ENCODE measurements around the gene FOXP1. TPM values are rescaled to one million over a fixed set of nuclear protein-coding genes. Genes with fewer than 3 reads are reported as not detected.

Gene FOXP1
- polyA plus RNA-seq, 1 experiment: 56.6 TPM

DNA sequence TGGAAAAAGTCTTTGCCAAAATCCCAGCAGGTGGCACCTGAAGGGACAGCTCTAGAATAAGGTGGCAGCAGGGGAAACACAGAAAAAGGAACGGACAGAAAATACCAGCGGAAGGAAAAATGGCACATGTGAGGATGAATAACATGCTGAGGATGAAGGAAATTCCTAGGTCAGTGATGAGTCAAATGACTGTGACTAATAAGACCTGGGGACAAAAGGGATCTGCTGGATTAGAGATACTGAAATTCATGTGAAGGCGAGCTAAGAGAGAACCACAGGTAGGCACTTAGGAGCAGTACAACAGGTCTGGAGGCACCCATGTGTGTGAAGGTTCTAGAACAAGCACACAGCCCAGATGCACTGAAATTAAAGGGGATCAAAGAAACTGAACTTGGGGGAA is 482.5 kb downstream of the FOXP1 start:
- ChIA-PET CTCF (interaction anchor here (1.0 to 3.0 kb wide), 2 partner anchors 27 to 485 kb away, joined by 5 to 13 read pairs; no protein-coding TSS in a partner anchor), POLR2A (interaction anchor here (0.5 kb wide), 1 partner anchor 29 kb away, joined by 3 read pairs; no protein-coding TSS in a partner anchor)

DNA sequence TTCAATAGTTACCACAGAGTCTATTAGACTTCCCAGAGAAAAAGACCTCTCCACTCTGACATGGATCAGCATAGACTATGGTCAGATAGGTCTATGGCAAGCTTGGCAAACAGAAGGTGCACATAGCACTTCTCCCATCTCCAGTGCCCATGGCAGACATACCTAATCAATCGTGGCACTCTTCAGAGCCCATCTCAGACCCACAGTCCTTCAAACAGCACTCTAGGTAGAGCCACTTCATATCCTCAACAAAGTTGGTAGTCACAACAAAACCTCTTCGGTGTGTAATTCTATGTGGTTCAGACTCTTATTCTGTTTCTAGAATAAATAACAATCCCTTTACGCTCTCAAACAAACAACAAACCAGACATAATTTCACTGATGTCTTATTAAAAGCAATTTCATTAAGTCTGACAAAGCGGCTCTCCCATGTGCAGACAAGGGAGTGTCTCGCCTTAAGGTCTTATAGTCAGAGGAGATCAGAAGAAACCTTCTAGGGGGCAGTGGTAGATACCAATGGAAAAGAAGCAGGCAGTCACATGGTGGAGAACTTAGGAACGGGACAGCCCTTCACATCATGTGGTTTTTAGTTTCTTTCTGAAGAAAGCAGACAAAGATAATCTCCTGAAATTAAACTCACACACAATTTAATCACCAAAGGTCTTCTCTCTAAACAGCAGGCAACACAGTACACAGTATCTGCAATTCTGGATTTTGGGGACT is 483.4 kb downstream of the FOXP1 start:
- ChIA-PET CTCF (no interaction called here), POLR2A (interaction anchor here (0.7 kb wide), 1 partner anchor 1112 kb away, joined by 4 read pairs; no protein-coding TSS in a partner anchor)
- Histone ChIP-seq H3K4me3 (ENCODE audit: low read depth, low read length) (no peak overlapping the region), H3K27ac (ENCODE audit: low read depth, low read length) (peak overlapping the region; percentile 90), H3K9me3 (ENCODE audit: control insufficient read depth, insufficient read depth, low read length) (no peaks in the 10 kb centered on the region), H3K27me3 (ENCODE audit: control insufficient read depth, insufficient read depth, low read length) (no peaks in the 10 kb centered on the region)
- TF ChIP-seq, protein P1, sequence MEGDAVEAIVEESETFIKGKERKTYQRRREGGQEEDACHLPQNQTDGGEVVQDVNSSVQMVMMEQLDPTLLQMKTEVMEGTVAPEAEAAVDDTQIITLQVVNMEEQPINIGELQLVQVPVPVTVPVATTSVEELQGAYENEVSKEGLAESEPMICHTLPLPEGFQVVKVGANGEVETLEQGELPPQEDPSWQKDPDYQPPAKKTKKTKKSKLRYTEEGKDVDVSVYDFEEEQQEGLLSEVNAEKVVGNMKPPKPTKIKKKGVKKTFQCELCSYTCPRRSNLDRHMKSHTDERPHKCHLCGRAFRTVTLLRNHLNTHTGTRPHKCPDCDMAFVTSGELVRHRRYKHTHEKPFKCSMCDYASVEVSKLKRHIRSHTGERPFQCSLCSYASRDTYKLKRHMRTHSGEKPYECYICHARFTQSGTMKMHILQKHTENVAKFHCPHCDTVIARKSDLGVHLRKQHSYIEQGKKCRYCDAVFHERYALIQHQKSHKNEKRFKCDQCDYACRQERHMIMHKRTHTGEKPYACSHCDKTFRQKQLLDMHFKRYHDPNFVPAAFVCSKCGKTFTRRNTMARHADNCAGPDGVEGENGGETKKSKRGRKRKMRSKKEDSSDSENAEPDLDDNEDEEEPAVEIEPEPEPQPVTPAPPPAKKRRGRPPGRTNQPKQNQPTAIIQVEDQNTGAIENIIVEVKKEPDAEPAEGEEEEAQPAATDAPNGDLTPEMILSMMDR (IDR thresholded peaks at IDR 0.05; ENCODE audit: low read depth, low read length): no peak
- no peak for DNase-seq (ENCODE audit: low read depth, low spot score)

More for the DNA sequence above, 482.5 kb downstream of the FOXP1 start:
- H3K9me3 ChIP-seq (ENCODE audit: control insufficient read depth, insufficient read depth, low read length): no peaks in the 10 kb centered on the region
- TF ChIP-seq, protein P1 (IDR thresholded peaks at IDR 0.05; ENCODE audit: low read depth, low read length): no peak
- H3K27me3 ChIP-seq (ENCODE audit: control insufficient read depth, insufficient read depth, low read length): no peaks in the 10 kb centered on the region
- H3K4me3 ChIP-seq (ENCODE audit: low read depth, low read length): no peak overlapping the region
- no peak for DNase-seq (ENCODE audit: low read depth, low spot score)
- H3K27ac ChIP-seq (ENCODE audit: low read depth, low read length): peak overlapping the region; percentile 90

DNA sequence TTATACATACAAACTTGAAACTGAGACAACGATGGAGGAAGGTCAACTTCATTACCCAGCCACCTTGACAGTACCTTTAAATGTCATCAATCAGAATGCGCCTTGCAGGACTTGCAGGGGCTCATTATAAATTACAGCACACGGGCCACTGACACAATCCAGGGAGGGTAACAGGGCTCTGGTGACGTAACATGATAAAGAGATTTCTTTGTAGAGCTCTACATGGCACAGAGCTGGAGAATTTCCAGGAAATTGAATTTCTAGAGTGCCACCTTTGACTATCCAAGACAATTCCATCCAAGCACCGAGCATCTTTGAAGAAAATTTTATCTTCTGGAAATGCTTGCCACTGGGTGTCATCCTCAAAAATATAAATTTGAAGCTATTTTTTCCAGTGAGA is 486.0 kb downstream of the FOXP1 start:
- no peaks in the 10 kb centered on the region for H3K27me3 ChIP-seq (ENCODE audit: control insufficient read depth, insufficient read depth, low read length)
- H3K27ac ChIP-seq (ENCODE audit: low read depth, low read length): no peak overlapping the region
- no peak for DNase-seq (ENCODE audit: low read depth, low spot score)
- TF ChIP-seq, protein P1 (IDR thresholded peaks at IDR 0.05; ENCODE audit: low read depth, low read length): no peak
- CTCF ChIA-PET: interaction anchor here (1.0 kb wide), 1 partner anchor 547 kb away, joined by 3 read pairs; no protein-coding TSS in a partner anchor
- POLR2A ChIA-PET: no interaction called here
- no peak overlapping the region for H3K4me3 ChIP-seq (ENCODE audit: low read depth, low read length)
- no peaks in the 10 kb centered on the region for H3K9me3 ChIP-seq (ENCODE audit: control insufficient read depth, insufficient read depth, low read length)

DNA sequence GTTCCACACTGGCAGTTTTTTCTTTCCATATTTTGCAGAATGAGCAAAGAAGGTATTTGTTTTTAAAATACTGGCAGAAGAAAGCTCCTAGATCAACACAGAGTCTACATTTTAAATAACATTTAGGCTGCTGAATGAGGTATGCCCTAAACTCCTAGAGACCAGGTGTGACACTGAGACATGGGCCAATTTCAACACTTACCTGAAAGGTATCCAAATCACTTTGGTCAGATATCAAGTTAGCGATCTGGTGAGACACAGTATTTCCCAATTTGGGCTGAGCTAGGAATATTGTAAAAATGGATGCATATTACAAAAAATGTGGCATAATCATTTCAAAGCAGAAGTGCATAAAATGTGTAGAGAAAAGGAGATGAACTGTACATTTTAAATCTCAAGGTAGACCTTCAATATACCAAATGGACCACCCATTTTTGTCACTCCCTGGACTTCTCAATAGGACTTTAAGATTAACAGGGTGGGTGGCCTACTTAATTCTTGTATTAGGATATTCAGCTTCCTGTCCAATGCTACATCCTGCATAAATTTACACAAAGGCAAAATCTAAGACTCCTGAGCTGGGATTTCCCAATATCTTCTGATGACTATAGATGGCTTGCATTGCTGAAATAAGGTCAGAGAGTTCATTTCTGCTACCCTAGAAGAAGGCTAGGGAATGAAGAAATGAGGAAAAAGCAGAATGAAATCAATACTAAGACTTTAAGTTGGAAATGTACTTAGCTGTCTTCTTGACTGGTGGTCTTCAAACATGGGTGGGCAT is 487.8 kb downstream of the FOXP1 start:
- Histone ChIP-seq H3K27ac (ENCODE audit: low read depth, low read length) (no peak overlapping the region), H3K9me3 (ENCODE audit: control insufficient read depth, insufficient read depth, low read length) (no peaks in the 10 kb centered on the region), H3K4me3 (ENCODE audit: low read depth, low read length) (no peak overlapping the region), H3K27me3 (ENCODE audit: control insufficient read depth, insufficient read depth, low read length) (no peaks in the 10 kb centered on the region)
- POLR2A ChIA-PET: no interaction called here
- no peak for DNase-seq (ENCODE audit: low read depth, low spot score)
- TF ChIP-seq, protein P1 (IDR thresholded peaks at IDR 0.05; ENCODE audit: low read depth, low read length): no peak
- CTCF ChIA-PET: no interaction called here

All from AG04450 (cell line).